Measurements from ENCODE around the gene THPO.

DNA sequence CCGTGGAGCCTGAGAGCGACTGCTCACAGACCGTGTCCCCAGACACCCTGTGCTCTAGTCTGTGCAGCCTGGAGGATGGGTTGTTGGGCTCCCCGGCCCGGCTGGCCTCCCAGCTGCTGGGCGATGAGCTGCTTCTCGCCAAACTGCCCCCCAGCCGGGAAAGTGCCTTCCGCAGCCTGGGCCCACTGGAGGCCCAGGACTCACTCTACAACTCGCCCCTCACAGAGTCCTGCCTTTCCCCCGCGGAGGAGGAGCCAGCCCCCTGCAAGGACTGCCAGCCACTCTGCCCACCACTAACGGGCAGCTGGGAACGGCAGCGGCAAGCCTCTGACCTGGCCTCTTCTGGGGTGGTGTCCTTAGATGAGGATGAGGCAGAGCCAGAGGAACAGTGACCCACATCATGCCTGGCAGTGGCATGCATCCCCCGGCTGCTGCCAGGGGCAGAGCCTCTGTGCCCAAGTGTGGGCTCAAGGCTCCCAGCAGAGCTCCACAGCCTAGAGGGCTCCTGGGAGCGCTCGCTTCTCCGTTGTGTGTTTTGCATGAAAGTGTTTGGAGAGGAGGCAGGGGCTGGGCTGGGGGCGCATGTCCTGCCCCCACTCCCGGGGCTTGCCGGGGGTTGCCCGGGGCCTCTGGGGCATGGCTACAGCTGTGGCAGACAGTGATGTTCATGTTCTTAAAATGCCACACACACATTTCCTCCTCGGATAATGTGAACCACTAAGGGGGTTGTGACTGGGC is 33.3 kb downstream of the THPO start:
- TF ChIP-seq, protein P1, sequence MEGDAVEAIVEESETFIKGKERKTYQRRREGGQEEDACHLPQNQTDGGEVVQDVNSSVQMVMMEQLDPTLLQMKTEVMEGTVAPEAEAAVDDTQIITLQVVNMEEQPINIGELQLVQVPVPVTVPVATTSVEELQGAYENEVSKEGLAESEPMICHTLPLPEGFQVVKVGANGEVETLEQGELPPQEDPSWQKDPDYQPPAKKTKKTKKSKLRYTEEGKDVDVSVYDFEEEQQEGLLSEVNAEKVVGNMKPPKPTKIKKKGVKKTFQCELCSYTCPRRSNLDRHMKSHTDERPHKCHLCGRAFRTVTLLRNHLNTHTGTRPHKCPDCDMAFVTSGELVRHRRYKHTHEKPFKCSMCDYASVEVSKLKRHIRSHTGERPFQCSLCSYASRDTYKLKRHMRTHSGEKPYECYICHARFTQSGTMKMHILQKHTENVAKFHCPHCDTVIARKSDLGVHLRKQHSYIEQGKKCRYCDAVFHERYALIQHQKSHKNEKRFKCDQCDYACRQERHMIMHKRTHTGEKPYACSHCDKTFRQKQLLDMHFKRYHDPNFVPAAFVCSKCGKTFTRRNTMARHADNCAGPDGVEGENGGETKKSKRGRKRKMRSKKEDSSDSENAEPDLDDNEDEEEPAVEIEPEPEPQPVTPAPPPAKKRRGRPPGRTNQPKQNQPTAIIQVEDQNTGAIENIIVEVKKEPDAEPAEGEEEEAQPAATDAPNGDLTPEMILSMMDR (conservative IDR thresholded peaks at IDR 0.05; ENCODE audit: low read depth, low read length): no peak
- no peak for TF ChIP-seq EZH2 (IDR thresholded peaks at IDR 0.05; ENCODE audit: low read length, unreplicated experiment)
- no peak for TF ChIP-seq EZH2phosphoT487 (IDR thresholded peaks at IDR 0.05; ENCODE audit: borderline replicate concordance, low read length)

Data from PC-3 (cell line).